SK-N-SH treated with all-trans-retinoic acid at 6 μM for 48 hours (cell line): ENCODE data around the gene DPYSL5.

ENCODE experiments used
- CREB5 ChIP-seq: fragments of 250-450 bp; sonication (Bioruptor Pico); IDR thresholded peaks from 2 replicates; pipeline ENCODE4 v1.5.1; 2020; ENCODE audit warnings: low read depth, mild to moderate bottlenecking, moderate library complexity
- TF ChIP-seq, protein P1 (sequence below): fragments of 250-450 bp; sonication (Bioruptor Pico); IDR thresholded peaks from 2 replicates; pipeline ENCODE4 v1.5.1; 2021; ENCODE audit warnings: mild to moderate bottlenecking, moderate library complexity

DNA sequence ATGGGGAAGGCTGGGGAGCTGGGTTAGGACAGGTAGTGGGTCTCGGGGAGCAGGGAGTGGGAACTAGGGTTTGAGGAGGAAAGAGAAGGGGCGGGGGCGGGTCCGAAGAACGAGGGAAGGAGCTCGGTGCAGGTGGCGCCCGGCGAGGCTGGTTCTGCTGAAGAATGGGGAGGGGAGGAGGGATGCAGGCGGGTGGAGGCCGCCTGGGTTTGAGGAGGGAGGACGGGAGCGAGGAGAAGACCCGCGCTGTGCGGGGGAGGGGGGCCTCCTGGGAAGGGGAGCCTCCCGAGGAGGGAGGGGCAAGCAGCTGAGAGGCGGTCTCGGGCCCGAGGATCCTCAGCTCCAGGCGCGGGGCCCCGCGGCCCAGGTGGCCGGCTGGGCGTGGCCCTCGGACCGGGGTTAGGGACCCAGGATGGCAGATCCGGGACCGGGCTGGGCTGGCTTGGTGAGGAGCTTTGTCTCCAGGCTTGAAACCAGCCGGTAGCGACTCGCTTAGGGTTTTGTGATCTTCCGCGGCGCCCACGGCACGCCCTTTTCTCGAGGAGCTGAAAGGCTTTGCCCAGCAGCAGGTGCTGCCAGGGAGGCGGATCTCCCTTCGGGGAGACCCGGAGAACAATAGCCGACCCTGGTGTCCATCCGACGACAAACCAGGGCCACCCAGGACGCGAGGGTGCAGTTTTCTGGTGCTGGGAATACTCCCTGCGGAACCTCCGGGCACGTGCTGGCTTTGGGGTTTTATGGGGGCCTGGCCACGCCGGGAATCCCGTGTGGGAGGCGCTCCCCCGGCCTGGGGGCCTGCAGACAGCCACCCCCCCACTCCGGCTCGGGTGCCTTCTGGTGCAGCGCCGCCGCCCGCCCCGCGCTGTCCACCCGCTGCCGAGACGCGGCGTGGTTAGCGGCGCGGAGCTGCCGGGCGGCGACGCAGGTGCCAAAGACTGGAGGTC lies 1.4 kb downstream of the DPYSL5 start:
- TF ChIP-seq, protein P1, sequence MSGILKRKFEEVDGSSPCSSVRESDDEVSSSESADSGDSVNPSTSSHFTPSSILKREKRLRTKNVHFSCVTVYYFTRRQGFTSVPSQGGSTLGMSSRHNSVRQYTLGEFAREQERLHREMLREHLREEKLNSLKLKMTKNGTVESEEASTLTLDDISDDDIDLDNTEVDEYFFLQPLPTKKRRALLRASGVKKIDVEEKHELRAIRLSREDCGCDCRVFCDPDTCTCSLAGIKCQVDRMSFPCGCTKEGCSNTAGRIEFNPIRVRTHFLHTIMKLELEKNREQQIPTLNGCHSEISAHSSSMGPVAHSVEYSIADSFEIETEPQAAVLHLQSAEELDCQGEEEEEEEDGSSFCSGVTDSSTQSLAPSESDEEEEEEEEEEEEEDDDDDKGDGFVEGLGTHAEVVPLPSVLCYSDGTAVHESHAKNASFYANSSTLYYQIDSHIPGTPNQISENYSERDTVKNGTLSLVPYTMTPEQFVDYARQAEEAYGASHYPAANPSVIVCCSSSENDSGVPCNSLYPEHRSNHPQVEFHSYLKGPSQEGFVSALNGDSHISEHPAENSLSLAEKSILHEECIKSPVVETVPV (CRISPR knock-in tag) = no peak
- no peak for TF ChIP-seq CREB5 (CRISPR knock-in tag)
